Astrocyte (in vitro differentiated cells and primary cell): ENCODE data around the gene L3MBTL4. TPM values are rescaled to one million over a fixed set of nuclear protein-coding genes. Genes with fewer than 3 reads are reported as not detected.

ENCODE experiments used
- DNase-seq: peaks from one replicate; pipeline ENCODE4 v3.0.0-alpha.2; 2010; ENCODE audit warnings: low read depth
- FAIRE-seq: peaks from 2 replicates; lab custom pipeline; 2011; peaks lifted over from hg19 to GRCh38; lab: Jason Lieb, UNC
- H2AFZ ChIP-seq: 2 replicates; pipeline ENCODE4 v1.6.0; 2012; ENCODE audit warnings: low read depth, low read length, inconsistent platforms
- H3K27ac ChIP-seq: 2 replicates; pipeline ENCODE4 v1.5.1; 2011; ENCODE audit warnings: low read depth, low read length, inconsistent platforms
- H3K27me3 ChIP-seq: 2 replicates; pipeline ENCODE4 v1.6.0; 2011; ENCODE audit warnings: low read length, inconsistent platforms; ENCODE audit not compliant: insufficient read depth
- H3K36me3 ChIP-seq: 2 replicates; pipeline ENCODE4 v1.5.1; 2011; ENCODE audit warnings: low read length, inconsistent platforms; ENCODE audit not compliant: insufficient read depth
- H3K4me1 ChIP-seq: 2 replicates; pipeline ENCODE4 v1.5.1; 2011; ENCODE audit warnings: low read length, inconsistent platforms; ENCODE audit not compliant: insufficient read depth
- H3K4me2 ChIP-seq: 2 replicates; pipeline ENCODE4 v1.6.0; 2012; ENCODE audit warnings: low read length, inconsistent platforms
- H3K4me3 ChIP-seq: 2 replicates; pipeline ENCODE4 v1.5.1; 2011; ENCODE audit warnings: low read depth, mild to moderate bottlenecking, low read length, inconsistent platforms; ENCODE audit not compliant: insufficient read depth
- H3K79me2 ChIP-seq: 2 replicates; pipeline ENCODE4 v1.6.0; 2012; ENCODE audit warnings: mild to moderate bottlenecking, low read length, inconsistent platforms; ENCODE audit not compliant: insufficient read depth
- H3K9ac ChIP-seq: 2 replicates; pipeline ENCODE4 v1.6.0; 2012; ENCODE audit warnings: mild to moderate bottlenecking, low read length, inconsistent platforms
- H3K9me3 ChIP-seq: 2 replicates; pipeline ENCODE4 v1.5.1; 2012; ENCODE audit warnings: low read depth, mild to moderate bottlenecking, low read length, inconsistent platforms; ENCODE audit not compliant: insufficient read depth
- H4K20me1 ChIP-seq: 2 replicates; pipeline ENCODE4 v1.6.0; 2012; ENCODE audit warnings: low read length, inconsistent platforms; ENCODE audit not compliant: insufficient read depth
- H3K27ac Mint-ChIP-seq: one replicate; pipeline ENCODE4 v1.8.0; 2021; ENCODE audit warnings: mild to moderate bottlenecking, mixed read lengths; ENCODE audit not compliant: unreplicated experiment
- H3K27me3 Mint-ChIP-seq: one replicate; pipeline ENCODE4 v1.8.0; 2021; ENCODE audit warnings: low read depth, mixed read lengths; ENCODE audit not compliant: unreplicated experiment
- H3K36me3 Mint-ChIP-seq: one replicate; pipeline ENCODE4 v1.8.0; 2021; ENCODE audit warnings: low read depth, mixed read lengths; ENCODE audit not compliant: unreplicated experiment
- H3K4me1 Mint-ChIP-seq: one replicate; pipeline ENCODE4 v1.8.0; 2021; ENCODE audit warnings: low read depth, mixed read lengths; ENCODE audit not compliant: unreplicated experiment
- H3K4me3 Mint-ChIP-seq: one replicate; pipeline ENCODE4 v1.8.0; 2021; ENCODE audit warnings: mild to moderate bottlenecking, moderate library complexity, mixed read lengths; ENCODE audit not compliant: unreplicated experiment
- H3K9me3 Mint-ChIP-seq: one replicate; pipeline ENCODE4 v1.8.0; 2021; ENCODE audit warnings: mild to moderate bottlenecking, mixed read lengths; ENCODE audit not compliant: unreplicated experiment
- EZH2 ChIP-seq: IDR thresholded peaks from 2 replicates; pipeline ENCODE4 v1.6.1; 2012; ENCODE audit warnings: mild to moderate bottlenecking, low read length, inconsistent platforms; ENCODE audit not compliant: insufficient read depth
- total RNA-seq: library from RNA; stranded (reverse); gene quantifications from 2 replicates; pipeline ENCODE4 v1.2.1, GENCODE V29; 2021
- TF ChIP-seq, protein P1 (sequence below): IDR thresholded peaks from 2 replicates; pipeline ENCODE4 v1.5.1; 2011; ENCODE audit warnings: low read depth, mild to moderate bottlenecking, inconsistent platforms, low read length, moderate library complexity; ENCODE audit not compliant: insufficient read depth

Gene L3MBTL4
- total RNA-seq, 1 donor from 2014 or later = 0.52 TPM

DNA sequence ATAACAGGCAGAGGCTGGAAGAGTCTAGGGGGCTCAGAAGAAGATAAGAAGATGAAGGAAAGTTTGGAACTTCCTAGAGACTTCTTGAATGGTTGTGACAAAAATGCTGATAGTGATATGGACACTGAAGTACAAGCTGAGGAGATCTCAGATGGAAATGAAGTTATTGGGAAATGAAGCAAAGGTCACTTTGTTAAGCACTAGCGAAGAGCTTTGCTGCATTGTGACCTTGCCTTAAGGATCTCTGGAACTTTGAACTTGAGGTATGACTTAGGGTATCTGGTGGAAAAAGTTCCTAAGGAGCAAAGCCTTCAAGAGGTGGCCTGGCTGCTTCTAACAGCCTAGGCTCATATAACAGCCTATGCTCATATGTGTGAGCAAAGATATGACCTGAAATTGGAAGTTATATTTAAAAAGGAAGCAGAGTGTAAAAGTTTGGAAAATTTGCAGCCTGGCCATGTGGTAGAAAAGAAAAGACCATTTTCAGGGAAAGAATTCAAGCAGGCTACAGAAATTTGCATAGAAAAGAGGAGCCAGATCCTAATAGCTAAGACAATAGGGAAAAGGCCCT lies 91.3 kb downstream of the L3MBTL4 start:
- H3K9me3 Mint-ChIP-seq = peaks cover 7% of the 10 kb centered on the region
- H3K27ac Mint-ChIP-seq = no peak overlapping the region

GRCh38 chr18:6315517-6316331 lies 99.0 kb downstream of the L3MBTL4 start:
- Histone ChIP-seq H3K36me3 (no peaks in the 10 kb centered on the region), H3K9me3 (no peaks in the 10 kb centered on the region), H3K9ac (no peak overlapping the region), H3K27me3 (no peaks in the 10 kb centered on the region), H3K4me2 (no peak overlapping the region), H3K4me1 (no peaks in the 10 kb centered on the region), H3K4me3 (no peak overlapping the region), H2AFZ (no peak overlapping the region), H3K27ac (no peak overlapping the region), H4K20me1 (no peaks in the 10 kb centered on the region), H3K79me2 (no peaks in the 10 kb centered on the region)
- DNase-seq = no peak
- no peak for FAIRE-seq
- Mint-ChIP-seq H3K9me3 (no peaks in the 10 kb centered on the region), H3K27ac (no peak overlapping the region), H3K4me3 (no peak overlapping the region), H3K4me1 (no peaks in the 10 kb centered on the region), H3K36me3 (no peaks in the 10 kb centered on the region), H3K27me3 (no peaks in the 10 kb centered on the region)
- no peak for TF ChIP-seq EZH2
- TF ChIP-seq, protein P1, sequence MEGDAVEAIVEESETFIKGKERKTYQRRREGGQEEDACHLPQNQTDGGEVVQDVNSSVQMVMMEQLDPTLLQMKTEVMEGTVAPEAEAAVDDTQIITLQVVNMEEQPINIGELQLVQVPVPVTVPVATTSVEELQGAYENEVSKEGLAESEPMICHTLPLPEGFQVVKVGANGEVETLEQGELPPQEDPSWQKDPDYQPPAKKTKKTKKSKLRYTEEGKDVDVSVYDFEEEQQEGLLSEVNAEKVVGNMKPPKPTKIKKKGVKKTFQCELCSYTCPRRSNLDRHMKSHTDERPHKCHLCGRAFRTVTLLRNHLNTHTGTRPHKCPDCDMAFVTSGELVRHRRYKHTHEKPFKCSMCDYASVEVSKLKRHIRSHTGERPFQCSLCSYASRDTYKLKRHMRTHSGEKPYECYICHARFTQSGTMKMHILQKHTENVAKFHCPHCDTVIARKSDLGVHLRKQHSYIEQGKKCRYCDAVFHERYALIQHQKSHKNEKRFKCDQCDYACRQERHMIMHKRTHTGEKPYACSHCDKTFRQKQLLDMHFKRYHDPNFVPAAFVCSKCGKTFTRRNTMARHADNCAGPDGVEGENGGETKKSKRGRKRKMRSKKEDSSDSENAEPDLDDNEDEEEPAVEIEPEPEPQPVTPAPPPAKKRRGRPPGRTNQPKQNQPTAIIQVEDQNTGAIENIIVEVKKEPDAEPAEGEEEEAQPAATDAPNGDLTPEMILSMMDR = no peak

More for the DNA sequence above, 91.3 kb downstream of the L3MBTL4 start:
- Histone ChIP-seq H4K20me1 (no peaks in the 10 kb centered on the region), H3K9me3 (peaks cover 6% of the 10 kb centered on the region), H3K4me3 (no peak overlapping the region), H3K27ac (no peak overlapping the region), H3K36me3 (no peaks in the 10 kb centered on the region), H3K9ac (no peak overlapping the region), H3K4me2 (no peak overlapping the region), H3K27me3 (no peaks in the 10 kb centered on the region), H3K79me2 (no peaks in the 10 kb centered on the region), H2AFZ (no peak overlapping the region), H3K4me1 (no peaks in the 10 kb centered on the region)
- Mint-ChIP-seq H3K27me3 (no peaks in the 10 kb centered on the region), H3K4me1 (no peaks in the 10 kb centered on the region), H3K36me3 (no peaks in the 10 kb centered on the region), H3K4me3 (no peak overlapping the region)
- TF ChIP-seq EZH2 = no peak
- TF ChIP-seq, protein P1 = no peak
- FAIRE-seq = no peak
- no peak for DNase-seq

- Mint-ChIP-seq H3K27me3 (no peaks in the 10 kb centered on the region), H3K9me3 (no peaks in the 10 kb centered on the region), H3K4me1 (no peaks in the 10 kb centered on the region), H3K27ac (no peak overlapping the region), H3K4me3 (no peak overlapping the region), H3K36me3 (no peaks in the 10 kb centered on the region)
- H3K27me3 ChIP-seq = no peaks in the 10 kb centered on the region
- FAIRE-seq = no peak
- no peaks in the 10 kb centered on the region for H3K36me3 ChIP-seq
- no peaks in the 10 kb centered on the region for H4K20me1 ChIP-seq
- no peak overlapping the region for H3K9ac ChIP-seq
- no peak overlapping the region for H3K27ac ChIP-seq
- no peak overlapping the region for H2AFZ ChIP-seq
- H3K4me1 ChIP-seq = no peaks in the 10 kb centered on the region
- H3K4me3 ChIP-seq = no peak overlapping the region
- DNase-seq = no peak
- H3K79me2 ChIP-seq = no peaks in the 10 kb centered on the region
- TF ChIP-seq, protein P1 = no peak
- no peak for TF ChIP-seq EZH2
- no peak overlapping the region for H3K4me2 ChIP-seq
- H3K9me3 ChIP-seq = no peaks in the 10 kb centered on the region
These were observed 101.3 kb downstream of the L3MBTL4 start for GRCh38 chr18:6313415-6313814.
